Lower leg skin (tissue), 3 donors: ENCODE measurements around the gene SUB1.

Experiments
- POLR2A ChIP-seq, 2 donors: fragments of 450-650 bp; IDR thresholded peaks; one replicate each; pipeline ENCODE4 v1.6.1; 2016 to 2017; ENCODE audit warnings: antibody characterized with exemption in 2 of 2, mild to moderate bottlenecking in 1 of 2, moderate library complexity in 1 of 2
- TF ChIP-seq, protein P1 (sequence below), 3 donors: fragments of 450-650 bp; IDR thresholded peaks; one replicate each; pipeline ENCODE4 v1.5.1; 2016; ENCODE audit warnings: antibody characterized with exemption in 3 of 3, mild to moderate bottlenecking in 3 of 3, moderate library complexity in 2 of 3

DNA sequence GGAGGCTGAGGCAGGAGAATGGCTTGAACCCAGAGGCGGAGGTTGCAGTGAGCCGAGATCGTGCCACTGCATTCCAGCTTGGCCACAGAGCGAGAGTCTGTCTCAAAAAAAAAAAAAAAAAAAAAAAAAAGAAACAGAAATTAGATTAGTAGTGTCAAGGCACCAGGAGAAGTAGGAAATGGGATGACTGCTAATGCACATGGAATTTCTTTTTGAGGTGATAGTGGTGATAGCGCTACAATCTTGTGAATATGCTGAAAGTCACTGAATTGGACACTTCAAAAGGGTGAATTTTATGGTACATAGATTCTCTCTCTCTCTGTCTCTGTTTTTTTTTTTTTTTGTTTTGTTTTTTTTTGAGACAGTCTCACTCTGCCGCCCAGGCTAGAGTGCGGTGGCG lies 42.1 kb upstream of the SUB1 start:
- TF ChIP-seq, protein P1, sequence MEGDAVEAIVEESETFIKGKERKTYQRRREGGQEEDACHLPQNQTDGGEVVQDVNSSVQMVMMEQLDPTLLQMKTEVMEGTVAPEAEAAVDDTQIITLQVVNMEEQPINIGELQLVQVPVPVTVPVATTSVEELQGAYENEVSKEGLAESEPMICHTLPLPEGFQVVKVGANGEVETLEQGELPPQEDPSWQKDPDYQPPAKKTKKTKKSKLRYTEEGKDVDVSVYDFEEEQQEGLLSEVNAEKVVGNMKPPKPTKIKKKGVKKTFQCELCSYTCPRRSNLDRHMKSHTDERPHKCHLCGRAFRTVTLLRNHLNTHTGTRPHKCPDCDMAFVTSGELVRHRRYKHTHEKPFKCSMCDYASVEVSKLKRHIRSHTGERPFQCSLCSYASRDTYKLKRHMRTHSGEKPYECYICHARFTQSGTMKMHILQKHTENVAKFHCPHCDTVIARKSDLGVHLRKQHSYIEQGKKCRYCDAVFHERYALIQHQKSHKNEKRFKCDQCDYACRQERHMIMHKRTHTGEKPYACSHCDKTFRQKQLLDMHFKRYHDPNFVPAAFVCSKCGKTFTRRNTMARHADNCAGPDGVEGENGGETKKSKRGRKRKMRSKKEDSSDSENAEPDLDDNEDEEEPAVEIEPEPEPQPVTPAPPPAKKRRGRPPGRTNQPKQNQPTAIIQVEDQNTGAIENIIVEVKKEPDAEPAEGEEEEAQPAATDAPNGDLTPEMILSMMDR (IDR thresholded peaks at IDR 0.05): no peak
- TF ChIP-seq POLR2A (IDR thresholded peaks at IDR 0.05): no peak
